ENCODE data around the gene PRKD1. TPM values are rescaled to one million over a fixed set of nuclear protein-coding genes. Genes with fewer than 3 reads are reported as not detected.

PRKD1 gene
- polyA plus RNA-seq, 1 of the 3 experiments (the other 2 are of a cell fraction): 0.07 TPM

GRCh38 chr14:29900609-29901350 lies 26.9 kb downstream of the PRKD1 start:
- Histone ChIP-seq H3K4me1 (ENCODE audit: control insufficient read depth in 1 of 2, insufficient read depth in 2 of 2, low read depth in 1 of 2, low read length in 1 of 2) (no peaks in the 10 kb centered on the region), H3K9me3 (no peaks in the 10 kb centered on the region), H3K9ac (no peak overlapping the region), H3K4me3 (ENCODE audit: low read depth in 2 of 2, low read length in 1 of 2) (no peak overlapping the region), H3K27me3 (ENCODE audit: insufficient read depth) (no peaks in the 10 kb centered on the region; the same call in 1 of the 2 replicates), H2AFZ (ENCODE audit: low read depth) (no peak overlapping the region), H3K79me2 (ENCODE audit: insufficient read depth) (no peaks in the 10 kb centered on the region), H3K36me3 (replicated peaks in 1 of 2; ENCODE audit: control insufficient read depth in 1 of 2, insufficient read depth in 2 of 2, low read length in 1 of 2) (no peaks in the 10 kb centered on the region), H3K4me2 (no peak overlapping the region), H3F3A (replicated peaks; ENCODE audit: insufficient read depth) (peaks cover 3% of the 10 kb centered on the region), H3K27ac (ENCODE audit: low read depth in 2 of 2, low read length in 1 of 2) (no peak overlapping the region), H3K9me2 (no peaks in the 10 kb centered on the region), H4K20me1 (ENCODE audit: insufficient read depth) (no peaks in the 10 kb centered on the region)
- ChIA-PET POLR2A (no interaction called here), CTCF (no interaction called here)
- 8% methylated on average over 4 of the region's 4 CpGs for WGBS (ENCODE audit: low lambda C conversion rate)
- TF ChIP-seq REST (IDR thresholded peaks at IDR 0.05; ENCODE audit: low read depth, low read length) (no peak), EZH2phosphoT487 (IDR thresholded peaks at IDR 0.05; ENCODE audit: borderline replicate concordance, low read depth) (no peak), RFX5 (IDR thresholded peaks at IDR 0.05; ENCODE audit: low read length) (no peak), USF2 (IDR thresholded peaks at IDR 0.05; ENCODE audit: borderline replicate concordance, low read depth, low read length) (no peak), GATA2 (CRISPR knock-in tag; IDR thresholded peaks at IDR 0.05) (no peak), TAF1 (IDR thresholded peaks at IDR 0.05; ENCODE audit: borderline replicate concordance, low read depth, low read length) (no peak), ZBTB33 (IDR thresholded peaks at IDR 0.05; ENCODE audit: borderline replicate concordance, low read depth) (no peak), MAX (IDR thresholded peaks at IDR 0.05; ENCODE audit: low read depth) (no peak), TEAD4 (IDR thresholded peaks at IDR 0.05; ENCODE audit: borderline replicate concordance, insufficient read depth) (no peak), FOXJ3 (CRISPR knock-in tag; IDR thresholded peaks at IDR 0.05) (no peak), RXRA (IDR thresholded peaks at IDR 0.05; ENCODE audit: borderline replicate concordance, low read depth) (no peak), NRF1 (IDR thresholded peaks at IDR 0.05; ENCODE audit: low read depth, low read length) (no peak), POLR2AphosphoS5 (IDR thresholded peaks at IDR 0.05; ENCODE audit: low read depth, low read length) (no peak)
- no peak for DNase-seq

Measured in SK-N-SH (cell line).